ENCODE results near the gene MOSMO. TPM values are rescaled to one million over a fixed set of nuclear protein-coding genes. Genes with fewer than 3 reads are reported as not detected.
"Not testable (repeated sequence)": the region's sequence is repeated elsewhere in the genome, so short reads cannot be mapped to it uniquely, and the experiment has no call there.

The MOSMO gene
- total RNA-seq, 1 experiment from 2014 or later, result 10.9 TPM

- Histone ChIP-seq H3K36me3 (ENCODE audit: control insufficient read depth, insufficient read depth, low read length) (no peaks in the 10 kb centered on the region), H3K4me1 (no peaks in the 10 kb centered on the region), H3K27me3 (replicated peaks; ENCODE audit: control insufficient read depth, insufficient read depth, low read length) (no peaks in the 10 kb centered on the region), H3K9me3 (no peaks in the 10 kb centered on the region), H3K4me3 (ENCODE audit: low read depth, low read length) (no peak overlapping the region)
- Mint-ChIP-seq H3K4me3 (ENCODE audit: unreplicated experiment) (no peak overlapping the region), H3K9me3 (ENCODE audit: unreplicated experiment) (no peaks in the 10 kb centered on the region), H3K27ac (ENCODE audit: unreplicated experiment) (no peak overlapping the region), H3K27me3 (ENCODE audit: insufficient read depth, unreplicated experiment) (peaks cover 10% of the 10 kb centered on the region), H3K36me3 (ENCODE audit: insufficient read depth, unreplicated experiment) (no peaks in the 10 kb centered on the region), H3K4me1 (ENCODE audit: low read depth, unreplicated experiment) (no peaks in the 10 kb centered on the region)
- ChIA-PET POLR2A (no interaction called here), CTCF (no interaction called here)
- no peak for TF ChIP-seq CTCF (IDR thresholded peaks at IDR 0.05; ENCODE audit: insufficient read depth in 1 of 2, low read depth in 1 of 2, low read length in 1 of 2, severe bottlenecking in 1 of 2, unreplicated experiment in 1 of 2)
- BruUV-seq (replicated peaks), result no TSS peak
- no peak for DNase-seq
- intact Hi-C loops (cut with micrococcal nuclease; ENCODE audit: unreplicated experiment), result no loop called here
Measured at GRCh38 chr16:22103441-22103840, 95.5 kb downstream of the MOSMO start.

- H3K27ac Mint-ChIP-seq (ENCODE audit: unreplicated experiment), result no peak overlapping the region
- Histone ChIP-seq H3K36me3 (ENCODE audit: control insufficient read depth, insufficient read depth, low read length) (no peaks in the 10 kb centered on the region), H3K9me3 (no peaks in the 10 kb centered on the region), H3K4me1 (no peaks in the 10 kb centered on the region), H3K27me3 (replicated peaks; ENCODE audit: control insufficient read depth, insufficient read depth, low read length) (no peaks in the 10 kb centered on the region), H3K4me3 (ENCODE audit: low read depth, low read length) (no peak overlapping the region)
- CTCF ChIA-PET, result no interaction called here
- BruUV-seq (replicated peaks), result no TSS peak
- no peak for TF ChIP-seq CTCF (IDR thresholded peaks at IDR 0.05; ENCODE audit: insufficient read depth in 1 of 2, low read depth in 1 of 2, low read length in 1 of 2, severe bottlenecking in 1 of 2, unreplicated experiment in 1 of 2)
- DNase-seq, result no peak
- H3K4me3 Mint-ChIP-seq (ENCODE audit: unreplicated experiment), result no peak overlapping the region
- POLR2A ChIA-PET, result no interaction called here
- no peaks in the 10 kb centered on the region for H3K9me3 Mint-ChIP-seq (ENCODE audit: unreplicated experiment)
- H3K27me3 Mint-ChIP-seq (ENCODE audit: insufficient read depth, unreplicated experiment), result peaks cover 10% of the 10 kb centered on the region
- H3K4me1 Mint-ChIP-seq (ENCODE audit: low read depth, unreplicated experiment), result no peaks in the 10 kb centered on the region
- intact Hi-C loops (cut with micrococcal nuclease; ENCODE audit: unreplicated experiment), result no loop called here
- no peaks in the 10 kb centered on the region for H3K36me3 Mint-ChIP-seq (ENCODE audit: insufficient read depth, unreplicated experiment)
Measured at GRCh38 chr16:22109258-22109898, 101.5 kb downstream of the MOSMO start.

- BruUV-seq (replicated peaks); H3K9me3 ChIP-seq; H3K4me3 Mint-ChIP-seq (ENCODE audit: unreplicated experiment); H3K4me1 ChIP-seq; H3K4me3 ChIP-seq (ENCODE audit: low read depth, low read length); POLR2A ChIA-PET; H3K9me3 Mint-ChIP-seq (ENCODE audit: unreplicated experiment); H3K27me3 ChIP-seq (replicated peaks; ENCODE audit: control insufficient read depth, insufficient read depth, low read length); DNase-seq; H3K36me3 ChIP-seq (ENCODE audit: control insufficient read depth, insufficient read depth, low read length); H3K27ac Mint-ChIP-seq (ENCODE audit: unreplicated experiment); H3K27me3 Mint-ChIP-seq (ENCODE audit: insufficient read depth, unreplicated experiment); CTCF ChIA-PET; H3K36me3 Mint-ChIP-seq (ENCODE audit: insufficient read depth, unreplicated experiment); H3K4me1 Mint-ChIP-seq (ENCODE audit: low read depth, unreplicated experiment); intact Hi-C loops (cut with micrococcal nuclease; ENCODE audit: unreplicated experiment): not testable (repeated sequence)
Measured at GRCh38 chr16:22111629-22112028, 103.7 kb downstream of the MOSMO start.

All from Caco-2 (cell line).